SH-SY5Y (cell line): Measurements from ENCODE around the gene OAS1.

ENCODE experiments used
- GATA2 ChIP-seq: IDR thresholded peaks from 2 replicates; pipeline ENCODE4 v1.6.1; 2011; ENCODE audit warnings: mild to moderate bottlenecking, low read depth, low read length
- GATA3 ChIP-seq: IDR thresholded peaks from 2 replicates; pipeline ENCODE4 v1.6.1; 2011; ENCODE audit warnings: low read depth, mild to moderate bottlenecking, low read length, moderate library complexity

- TF ChIP-seq GATA2: no peak
- TF ChIP-seq GATA3: no peak
These were observed 21.2 kb downstream of the OAS1 start for GRCh38 chr12:112927925-112928324.
